Measurements from ENCODE around the gene RFC5.

RFC5 gene, protein sequence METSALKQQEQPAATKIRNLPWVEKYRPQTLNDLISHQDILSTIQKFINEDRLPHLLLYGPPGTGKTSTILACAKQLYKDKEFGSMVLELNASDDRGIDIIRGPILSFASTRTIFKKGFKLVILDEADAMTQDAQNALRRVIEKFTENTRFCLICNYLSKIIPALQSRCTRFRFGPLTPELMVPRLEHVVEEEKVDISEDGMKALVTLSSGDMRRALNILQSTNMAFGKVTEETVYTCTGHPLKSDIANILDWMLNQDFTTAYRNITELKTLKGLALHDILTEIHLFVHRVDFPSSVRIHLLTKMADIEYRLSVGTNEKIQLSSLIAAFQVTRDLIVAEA

DNA sequence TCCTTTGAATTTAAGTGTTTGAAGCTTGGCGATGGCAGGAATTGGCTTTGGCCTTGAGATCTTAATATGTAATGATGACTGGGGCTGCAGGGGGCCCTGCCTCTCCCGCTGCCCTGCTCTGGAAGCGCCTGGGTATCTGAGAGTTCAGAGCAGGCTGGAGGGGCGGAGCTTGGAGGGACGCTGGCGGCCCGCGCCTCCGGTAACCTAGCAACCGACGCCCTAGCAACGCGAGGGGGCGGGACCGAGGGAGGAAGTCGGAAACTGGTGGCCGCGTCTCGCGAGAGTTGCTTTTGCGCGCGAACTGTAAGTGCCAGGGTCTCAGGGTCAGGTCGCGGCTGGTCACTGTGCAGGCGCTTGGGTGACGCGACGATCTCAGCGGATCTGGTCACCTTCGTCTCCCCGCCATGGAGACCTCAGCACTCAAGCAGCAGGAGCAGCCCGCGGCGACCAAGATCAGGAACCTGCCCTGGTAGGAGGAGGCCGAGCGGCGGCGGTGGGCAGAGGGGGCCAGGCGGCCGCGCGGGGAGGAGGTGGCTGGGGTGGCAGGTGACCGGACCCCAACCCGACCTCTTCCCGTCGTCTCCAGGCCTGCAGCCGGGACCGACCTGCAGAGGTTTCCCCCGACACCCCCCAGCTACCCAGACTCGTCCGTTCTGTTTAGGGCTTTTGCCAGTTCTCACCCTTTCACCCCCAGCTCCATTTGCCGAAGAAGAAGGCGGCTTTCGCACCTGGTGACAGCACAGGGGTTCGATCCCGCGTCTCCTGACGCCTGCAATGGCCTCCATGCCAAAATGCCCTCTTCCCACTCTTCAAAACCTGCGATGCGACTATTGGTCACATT, at the start of gene RFC5:
TSS of gene RFC5 (plus strand) at position 280 of the 841 bp plus-strand sequence. CDS start at position 405, 125 bp downstream.
- ChIA-PET POLR2A (interaction anchor here (0.5 kb wide), 1 partner anchor 51 kb away, joined by 7 read pairs; no protein-coding TSS in a partner anchor), CTCF (interaction anchor here (1.0 to 1.1 kb wide), 2 partner anchors 12 to 142 kb away, joined by 3 read pairs; no protein-coding TSS in a partner anchor)
- DNase-seq (ENCODE audit: extremely low spot score) = peak; percentile 100
- TF ChIP-seq, protein P1, sequence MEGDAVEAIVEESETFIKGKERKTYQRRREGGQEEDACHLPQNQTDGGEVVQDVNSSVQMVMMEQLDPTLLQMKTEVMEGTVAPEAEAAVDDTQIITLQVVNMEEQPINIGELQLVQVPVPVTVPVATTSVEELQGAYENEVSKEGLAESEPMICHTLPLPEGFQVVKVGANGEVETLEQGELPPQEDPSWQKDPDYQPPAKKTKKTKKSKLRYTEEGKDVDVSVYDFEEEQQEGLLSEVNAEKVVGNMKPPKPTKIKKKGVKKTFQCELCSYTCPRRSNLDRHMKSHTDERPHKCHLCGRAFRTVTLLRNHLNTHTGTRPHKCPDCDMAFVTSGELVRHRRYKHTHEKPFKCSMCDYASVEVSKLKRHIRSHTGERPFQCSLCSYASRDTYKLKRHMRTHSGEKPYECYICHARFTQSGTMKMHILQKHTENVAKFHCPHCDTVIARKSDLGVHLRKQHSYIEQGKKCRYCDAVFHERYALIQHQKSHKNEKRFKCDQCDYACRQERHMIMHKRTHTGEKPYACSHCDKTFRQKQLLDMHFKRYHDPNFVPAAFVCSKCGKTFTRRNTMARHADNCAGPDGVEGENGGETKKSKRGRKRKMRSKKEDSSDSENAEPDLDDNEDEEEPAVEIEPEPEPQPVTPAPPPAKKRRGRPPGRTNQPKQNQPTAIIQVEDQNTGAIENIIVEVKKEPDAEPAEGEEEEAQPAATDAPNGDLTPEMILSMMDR (IDR thresholded peaks at IDR 0.05; ENCODE audit: control extremely low read depth, extremely low read depth, low read depth, missing control alignments) = no peak

DNA sequence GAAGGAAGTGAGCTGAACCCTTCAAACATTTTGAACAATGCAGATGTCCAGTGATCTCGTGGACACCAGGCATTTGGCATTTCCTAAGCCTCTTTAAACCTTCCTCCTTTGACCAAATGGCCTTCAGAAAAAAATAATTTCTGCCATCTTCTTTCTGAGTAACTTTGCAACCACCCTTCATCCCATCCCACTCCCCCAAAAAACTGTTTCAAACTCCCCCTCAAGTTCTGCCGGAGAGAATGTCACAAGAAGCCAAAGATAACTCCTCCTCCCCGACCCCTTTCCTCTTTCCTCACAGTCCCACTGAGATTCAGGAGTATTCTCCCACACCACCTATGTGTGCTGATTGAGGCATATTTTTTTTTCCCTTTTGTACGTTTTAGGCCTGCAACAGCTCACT, 49.5 kb upstream of the RFC5 start:
- POLR2A ChIA-PET = no interaction called here
- TF ChIP-seq, protein P1 (IDR thresholded peaks at IDR 0.05; ENCODE audit: control extremely low read depth, extremely low read depth, low read depth, missing control alignments) = no peak
- no peak for DNase-seq (ENCODE audit: extremely low spot score)
- CTCF ChIA-PET = interaction anchor here (1.3 kb wide), 1 partner anchor 109 kb away, joined by 3 read pairs; no protein-coding TSS in a partner anchor

DNA sequence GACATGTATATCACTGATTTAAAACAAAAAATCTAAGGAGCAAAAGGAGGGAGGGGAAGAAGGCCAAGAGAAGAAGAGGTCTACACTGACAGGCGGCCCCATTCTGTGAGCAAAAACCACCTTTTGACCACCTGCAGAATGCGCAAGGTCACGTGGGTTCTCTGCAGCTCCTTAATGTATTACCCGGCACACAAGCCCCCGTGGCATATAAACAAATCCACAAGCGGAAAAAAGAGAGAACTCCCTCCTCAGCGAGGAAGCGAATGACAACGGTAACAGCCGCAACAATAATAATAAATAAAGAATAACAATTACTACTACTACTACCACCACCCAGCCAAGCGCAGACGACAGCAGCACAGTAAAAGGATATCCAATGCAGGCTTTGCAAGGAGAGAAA, 49.0 kb upstream of the RFC5 start:
- no peak for DNase-seq (ENCODE audit: extremely low spot score)
- TF ChIP-seq, protein P1 (IDR thresholded peaks at IDR 0.05; ENCODE audit: control extremely low read depth, extremely low read depth, low read depth, missing control alignments) = no peak
- ChIA-PET CTCF (no interaction called here), POLR2A (no interaction called here)

DNA sequence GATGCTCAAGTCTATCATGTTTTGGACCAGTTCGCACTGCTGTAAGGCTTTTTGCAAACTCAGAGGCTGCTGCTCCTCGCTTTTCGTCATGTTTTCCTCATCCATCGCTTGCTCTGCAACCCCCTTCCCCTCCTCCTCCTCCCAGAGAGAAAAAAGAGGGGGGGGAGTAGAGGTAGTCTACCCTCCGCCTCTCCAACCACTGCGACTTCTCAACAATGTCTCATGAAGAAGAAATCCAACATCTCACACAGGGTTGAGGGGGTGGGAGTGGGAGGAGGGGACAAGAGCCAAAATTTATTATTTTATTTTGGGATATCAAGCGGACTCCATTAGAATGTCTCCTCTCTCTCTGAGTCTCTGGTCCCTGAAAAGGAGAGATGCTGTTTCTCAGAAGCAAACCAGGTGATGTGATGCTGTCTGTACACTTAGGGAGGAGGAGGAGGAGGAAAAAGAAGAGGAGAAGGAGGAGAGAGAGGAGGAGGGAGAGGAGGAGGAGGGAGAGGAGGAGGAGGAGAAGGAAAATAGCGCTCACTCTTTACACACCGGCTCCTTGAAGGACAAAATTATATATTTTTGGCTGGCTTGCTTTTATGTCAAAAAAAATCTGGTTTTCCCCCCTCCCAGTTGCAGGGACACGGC, 48.2 kb upstream of the RFC5 start:
- POLR2A ChIA-PET = interaction anchor here (0.5 kb wide), 1 partner anchor 27 kb away, joined by 6 read pairs; no protein-coding TSS in a partner anchor

DNA sequence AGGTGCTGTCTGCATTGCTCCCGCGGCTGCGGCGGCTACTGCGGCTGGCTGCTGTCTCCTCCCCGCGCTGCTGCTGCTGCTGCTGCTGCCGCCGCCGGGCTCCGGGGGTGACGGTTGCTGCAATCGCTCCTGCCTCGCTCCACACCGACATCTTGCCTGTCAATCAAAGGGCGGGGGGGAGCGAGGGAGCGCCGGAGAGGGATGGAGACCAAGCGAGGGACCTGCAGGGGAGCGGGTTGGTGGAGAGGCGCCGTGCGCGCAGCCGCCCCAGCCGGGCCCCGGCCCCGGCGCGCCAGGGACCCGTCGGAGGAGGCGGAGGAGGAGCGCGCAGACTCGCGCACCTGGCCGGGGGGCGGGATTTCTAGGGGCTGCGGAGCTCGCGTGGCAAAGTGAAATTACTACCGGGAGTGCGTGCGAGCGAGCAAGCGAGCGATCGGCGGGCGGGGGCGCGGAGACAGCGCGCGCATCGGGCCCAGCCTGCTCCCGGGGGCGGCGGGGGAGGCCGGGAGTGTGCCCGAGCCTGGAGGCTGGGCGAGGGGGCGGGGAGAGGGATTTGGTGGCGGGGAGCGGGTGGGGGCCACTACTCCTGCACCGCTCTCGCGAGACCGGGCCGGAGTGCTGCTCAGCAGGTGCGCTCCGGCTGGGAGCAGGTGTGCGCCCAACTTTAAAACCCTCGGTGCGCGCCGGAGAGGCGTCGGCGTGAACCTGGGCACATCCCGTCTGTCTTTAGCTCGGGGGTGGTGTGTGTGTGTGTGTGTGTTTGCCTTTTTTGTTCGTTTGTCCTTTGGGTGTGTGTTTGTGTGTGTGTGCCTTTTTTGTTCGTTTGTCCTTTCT, 47.5 kb upstream of the RFC5 start, which contains the start of gene KSR2:
TSS of gene KSR2 (minus strand) at position 165 of the 834 bp plus-strand sequence. CDS start 735 bp downstream, outside the sequence.
- TF ChIP-seq, protein P1 (IDR thresholded peaks at IDR 0.05; ENCODE audit: control extremely low read depth, extremely low read depth, low read depth, missing control alignments) = no peak
- DNase-seq (ENCODE audit: extremely low spot score) = peak; percentile 82
- POLR2A ChIA-PET = interaction anchor here (0.5 kb wide), 1 partner anchor 27 kb away, joined by 6 read pairs; no protein-coding TSS in a partner anchor
- CTCF ChIA-PET = no interaction called here

More for the DNA sequence above, 48.2 kb upstream of the RFC5 start:
- CTCF ChIA-PET = no interaction called here
- no peak for DNase-seq (ENCODE audit: extremely low spot score)
- TF ChIP-seq, protein P1 (IDR thresholded peaks at IDR 0.05; ENCODE audit: control extremely low read depth, extremely low read depth, low read depth, missing control alignments) = no peak
